NCI-H2196 (cell line): ENCODE data around the gene ZNF587.
"Not testable (repeated sequence)": the region's sequence is repeated elsewhere in the genome, so short reads cannot be mapped to it uniquely, and the experiment has no call there.

Experiments
- DNase-seq: peaks from one replicate; lab custom pipeline; 2025; ENCODE audit not compliant: unreplicated experiment; lab: John Stamatoyannopoulos, UW

The ZNF587 gene

DNA sequence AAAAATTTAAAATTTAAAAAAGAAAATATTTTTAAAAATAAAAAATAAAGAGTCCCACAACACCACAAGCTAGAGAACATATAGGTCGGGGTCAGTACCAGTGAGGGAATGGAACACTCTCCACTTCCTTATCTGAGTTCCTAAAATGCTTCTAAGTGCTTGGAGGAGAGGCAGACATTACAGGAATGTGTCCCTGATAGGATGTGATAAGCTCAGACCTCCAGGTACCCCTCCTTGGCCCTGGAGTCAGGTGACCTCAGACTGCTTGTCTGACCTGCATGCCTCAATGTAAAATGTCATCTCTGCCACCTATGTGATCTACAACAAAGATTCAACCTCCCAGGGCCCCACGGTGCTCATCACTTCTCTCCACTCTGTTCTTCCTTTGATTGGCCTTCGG, 36.4 kb downstream of the ZNF587 start:
- DNase-seq = no peak

- no peak for DNase-seq
Measured at GRCh38 chr19:57887195-57887941, 37.7 kb downstream of the ZNF587 start.

- DNase-seq = no peak
Measured at GRCh38 chr19:57888107-57888559, 38.5 kb downstream of the ZNF587 start.

DNA sequence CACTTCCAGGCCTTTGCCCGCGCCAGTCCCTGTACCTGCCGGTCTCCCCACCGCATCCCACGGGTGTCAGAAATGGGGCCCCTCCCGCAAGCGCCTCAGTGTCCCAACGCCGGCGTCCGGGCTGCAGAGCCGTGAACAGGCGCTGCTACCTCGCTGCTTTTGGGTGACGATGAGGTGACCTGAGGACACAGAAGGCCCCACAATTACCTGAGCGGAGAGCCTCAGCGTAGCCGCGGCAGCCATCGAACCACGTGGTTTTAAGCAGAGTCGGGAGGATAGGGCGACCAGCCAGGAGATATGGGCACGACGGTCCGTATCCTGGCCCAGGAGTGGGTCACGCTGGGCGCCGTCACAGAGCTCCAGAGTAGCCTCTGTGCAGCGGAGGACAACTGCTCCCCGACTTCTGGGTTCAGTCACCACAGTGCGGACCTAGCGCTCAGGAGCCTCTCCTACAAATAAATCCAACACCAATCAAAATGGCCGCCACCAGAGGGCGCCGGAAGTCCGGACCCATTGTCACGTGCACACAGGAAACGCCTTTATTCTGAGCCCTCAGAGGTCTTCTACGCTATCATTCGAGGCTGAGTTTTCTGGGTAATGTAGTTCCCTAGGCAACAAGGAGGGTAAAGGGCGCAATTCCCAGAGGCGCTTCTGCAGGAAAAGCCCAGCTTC, 39.0 kb downstream of the ZNF587 start, which contains the start of gene ZNF814:
TSS of gene ZNF814 (minus strand) at position 478 of the 672 bp plus-strand sequence. CDS start at position 243, 235 bp downstream.
- no peak for DNase-seq

- not testable (repeated sequence) for DNase-seq
Measured at GRCh38 chr19:57890706-57891105, 41.0 kb downstream of the ZNF587 start.

- DNase-seq = no peak
Measured at GRCh38 chr19:57900311-57900710, 50.7 kb downstream of the ZNF587 start.

DNA sequence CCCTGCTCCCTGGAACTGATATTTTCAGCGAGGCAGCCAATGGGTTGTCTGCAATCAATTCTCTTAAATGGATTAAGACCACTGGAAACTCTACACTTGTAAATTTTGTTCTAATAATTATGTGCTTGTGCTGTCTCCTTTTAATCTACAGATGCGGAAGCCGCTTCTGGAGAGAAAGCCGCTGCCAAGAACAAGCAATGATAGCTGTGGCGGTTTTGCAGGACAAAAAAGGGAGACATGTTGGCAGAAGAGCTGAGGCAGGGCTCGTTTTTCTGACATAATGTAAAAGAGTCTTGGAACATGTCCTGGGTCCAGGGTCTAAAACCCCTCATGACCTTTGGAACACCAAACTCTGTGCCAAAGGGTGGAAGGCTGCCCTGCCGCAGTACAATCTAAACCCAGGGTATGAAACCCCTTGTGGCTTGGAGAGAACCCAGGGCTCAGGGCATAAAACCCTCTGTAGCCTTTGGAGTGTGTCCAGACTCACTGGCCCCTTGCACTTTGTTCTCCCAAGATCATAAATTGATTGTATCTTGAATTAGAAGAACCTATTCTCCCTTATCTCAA, 54.0 kb downstream of the ZNF587 start:
- DNase-seq = no peak

DNA sequence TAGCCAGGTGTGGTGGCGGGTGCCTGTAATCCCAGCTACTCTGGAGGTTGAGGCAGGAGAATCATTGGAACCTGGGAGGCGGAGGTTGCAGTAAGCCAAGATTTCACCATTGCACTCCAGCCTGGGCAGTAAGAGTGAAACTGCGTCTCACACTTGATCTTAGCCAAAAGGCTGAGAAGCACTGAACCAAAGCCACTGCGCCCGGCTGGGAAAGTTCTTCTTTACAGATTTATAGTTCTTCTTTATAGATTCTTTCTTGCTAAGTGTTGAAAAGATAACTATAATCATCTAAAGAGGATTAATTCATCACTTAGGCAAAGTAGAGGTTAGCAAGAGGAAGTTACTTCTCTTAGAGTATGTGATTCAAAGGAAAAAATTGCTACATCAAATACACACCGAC, 55.6 kb downstream of the ZNF587 start:
- no peak for DNase-seq

- DNase-seq = no peak
Measured at GRCh38 chr19:57907394-57907793, 57.7 kb downstream of the ZNF587 start.

- no peak for DNase-seq
Measured at GRCh38 chr19:57914531-57914930, 64.9 kb downstream of the ZNF587 start.
